Activated CD4-positive, alpha-beta memory T cell treated with anti-CD3 and anti-CD28 coated beads for 36 hours (primary cell): ENCODE results near the gene ME2. TPM values are rescaled to one million over a fixed set of nuclear protein-coding genes. Genes with fewer than 3 reads are reported as not detected.
"Not testable (repeated sequence)": the region's sequence is repeated elsewhere in the genome, so short reads cannot be mapped to it uniquely, and the experiment has no call there.

Experiments used
- CTCF ChIA-PET: fragments of 350-600 bp; sonication (Branson Sonifier 250); formaldehyde crosslinking; loops from one replicate; lab custom pipeline; 2021; ENCODE audit warnings: antibody characterized with exemption, inconsistent platforms; lab: Charles Lee
- POLR2A ChIA-PET: fragments of 350-600 bp; sonication (Branson Sonifier 250); formaldehyde crosslinking; loops from one replicate; lab custom pipeline; 2021; ENCODE audit warnings: antibody characterized with exemption; lab: Charles Lee
- DNase-seq: peaks from one replicate; pipeline ENCODE4 v3.0.0-alpha.2; 2020
- H3K27ac Mint-ChIP-seq: one replicate; pipeline ENCODE4 v1.8.0; 2021; ENCODE audit warnings: mixed read lengths
- H3K27me3 Mint-ChIP-seq: one replicate; pipeline ENCODE4 v1.8.0; 2021; ENCODE audit warnings: mixed read lengths
- H3K36me3 Mint-ChIP-seq: one replicate; pipeline ENCODE4 v1.8.0; 2021; ENCODE audit warnings: mixed read lengths
- H3K4me1 Mint-ChIP-seq: one replicate; pipeline ENCODE4 v1.8.0; 2021; ENCODE audit warnings: low read depth, mixed read lengths
- H3K4me3 Mint-ChIP-seq: one replicate; pipeline ENCODE4 v1.8.0; 2021; ENCODE audit warnings: mild to moderate bottlenecking, mixed read lengths
- H3K9me3 Mint-ChIP-seq: one replicate; pipeline ENCODE4 v1.8.0; 2021; ENCODE audit warnings: mixed read lengths
- intact Hi-C: fragments of 100-400 bp; cut with micrococcal nuclease; formaldehyde crosslinking; loops from one replicate; pipeline ENCODE4 v1.15.1; 2023
- total RNA-seq, 2 experiments: library from RNA; stranded (reverse); gene quantifications; one replicate each; pipeline ENCODE4 v1.2.3, GENCODE V29; 2021

ME2 gene
- total RNA-seq, 2 experiments from 2014 or later: 111 to 115 TPM

- no peaks in the 10 kb centered on the region for H3K36me3 Mint-ChIP-seq
- H3K4me3 Mint-ChIP-seq: no peak overlapping the region
- peaks cover 3% of the 10 kb centered on the region for H3K27me3 Mint-ChIP-seq
- ChIA-PET POLR2A (no interaction called here), CTCF (no interaction called here)
- no peak for DNase-seq
- H3K9me3 Mint-ChIP-seq: no peaks in the 10 kb centered on the region
- intact Hi-C loops: no loop called here
- H3K27ac Mint-ChIP-seq: no peak overlapping the region
- H3K4me1 Mint-ChIP-seq: no peaks in the 10 kb centered on the region
Observed at GRCh38 chr18:50848061-50848551, 30.8 kb upstream of the ME2 start.

GRCh38 chr18:50848991-50849390 lies 29.9 kb upstream of the ME2 start:
- peaks cover 3% of the 10 kb centered on the region for H3K9me3 Mint-ChIP-seq
- intact Hi-C loops: no loop called here
- DNase-seq: no peak
- no peaks in the 10 kb centered on the region for H3K4me1 Mint-ChIP-seq
- no peaks in the 10 kb centered on the region for H3K36me3 Mint-ChIP-seq
- no peak overlapping the region for H3K4me3 Mint-ChIP-seq
- H3K27me3 Mint-ChIP-seq: peaks cover 3% of the 10 kb centered on the region
- CTCF ChIA-PET: no interaction called here
- no peak overlapping the region for H3K27ac Mint-ChIP-seq
- POLR2A ChIA-PET: no interaction called here

- H3K4me3 Mint-ChIP-seq: no peak overlapping the region
- no peaks in the 10 kb centered on the region for H3K4me1 Mint-ChIP-seq
- peaks cover 7% of the 10 kb centered on the region for H3K9me3 Mint-ChIP-seq
- DNase-seq: no peak
- POLR2A ChIA-PET: no interaction called here
- CTCF ChIA-PET: no interaction called here
- intact Hi-C loops: no loop called here
- no peak overlapping the region for H3K27ac Mint-ChIP-seq
- peaks cover 3% of the 10 kb centered on the region for H3K27me3 Mint-ChIP-seq
- H3K36me3 Mint-ChIP-seq: no peaks in the 10 kb centered on the region
Observed at GRCh38 chr18:50849419-50849821, 29.5 kb upstream of the ME2 start.

- no peak overlapping the region for H3K27ac Mint-ChIP-seq
- no peaks in the 10 kb centered on the region for H3K36me3 Mint-ChIP-seq
- H3K4me1 Mint-ChIP-seq: no peaks in the 10 kb centered on the region
- CTCF ChIA-PET: no interaction called here
- peaks cover 3% of the 10 kb centered on the region for H3K27me3 Mint-ChIP-seq
- H3K9me3 Mint-ChIP-seq: peaks cover 9% of the 10 kb centered on the region
- DNase-seq: no peak
- no peak overlapping the region for H3K4me3 Mint-ChIP-seq
- intact Hi-C loops: no loop called here
- POLR2A ChIA-PET: no interaction called here
Observed at GRCh38 chr18:50850307-50851065, 28.4 kb upstream of the ME2 start.

- Mint-ChIP-seq H3K9me3 (peaks cover 9% of the 10 kb centered on the region), H3K36me3 (no peaks in the 10 kb centered on the region), H3K27ac (no peak overlapping the region), H3K27me3 (peaks cover 3% of the 10 kb centered on the region), H3K4me3 (no peak overlapping the region), H3K4me1 (no peaks in the 10 kb centered on the region)
- ChIA-PET CTCF (no interaction called here), POLR2A (no interaction called here)
- no peak for DNase-seq
- intact Hi-C loops: no loop called here
Observed at GRCh38 chr18:50853863-50854271, 25.1 kb upstream of the ME2 start.

- peaks cover 9% of the 10 kb centered on the region for H3K9me3 Mint-ChIP-seq
- peaks cover 3% of the 10 kb centered on the region for H3K27me3 Mint-ChIP-seq
Observed at GRCh38 chr18:50855976-50856757, 22.8 kb upstream of the ME2 start.

GRCh38 chr18:50857166-50857565 lies 21.8 kb upstream of the ME2 start:
- H3K36me3 Mint-ChIP-seq, H3K4me1 Mint-ChIP-seq, DNase-seq, H3K27me3 Mint-ChIP-seq, H3K9me3 Mint-ChIP-seq, intact Hi-C loops, H3K27ac Mint-ChIP-seq, H3K4me3 Mint-ChIP-seq, POLR2A ChIA-PET: not testable (repeated sequence)
- CTCF ChIA-PET: interaction anchor here (0.9 to 2.6 kb wide), 2 partner anchors 22 to 194 kb away, joined by 4 to 6 read pairs; no protein-coding TSS in a partner anchor

More at GRCh38 chr18:50855976-50856757, 22.8 kb upstream of the ME2 start:
- no peaks in the 10 kb centered on the region for H3K36me3 Mint-ChIP-seq
- intact Hi-C loops: no loop called here
- ChIA-PET CTCF (interaction anchor here (0.9 to 2.6 kb wide), 2 partner anchors 21 to 195 kb away, joined by 4 to 6 read pairs; no protein-coding TSS in a partner anchor), POLR2A (no interaction called here)
- DNase-seq: no peak
- no peak overlapping the region for H3K4me3 Mint-ChIP-seq
- H3K27ac Mint-ChIP-seq: no peak overlapping the region
- H3K4me1 Mint-ChIP-seq: no peaks in the 10 kb centered on the region

- H3K4me1 Mint-ChIP-seq: no peaks in the 10 kb centered on the region
- H3K27me3 Mint-ChIP-seq: peaks cover 6% of the 10 kb centered on the region
- CTCF ChIA-PET: interaction anchor here (2.6 kb wide), 1 partner anchor 193 kb away, joined by 6 read pairs; no protein-coding TSS in a partner anchor
- POLR2A ChIA-PET: no interaction called here
- H3K9me3 Mint-ChIP-seq: peaks cover 9% of the 10 kb centered on the region
- H3K27ac Mint-ChIP-seq: no peak overlapping the region
- H3K36me3 Mint-ChIP-seq: no peaks in the 10 kb centered on the region
- H3K4me3 Mint-ChIP-seq: no peak overlapping the region
- intact Hi-C loops: no loop called here
- DNase-seq: no peak
Observed at GRCh38 chr18:50857694-50858093, 21.2 kb upstream of the ME2 start.

- no peak overlapping the region for H3K27ac Mint-ChIP-seq
- intact Hi-C loops: no loop called here
- no peaks in the 10 kb centered on the region for H3K36me3 Mint-ChIP-seq
- no peak for DNase-seq
- no peaks in the 10 kb centered on the region for H3K4me1 Mint-ChIP-seq
- H3K9me3 Mint-ChIP-seq: no peaks in the 10 kb centered on the region
- H3K4me3 Mint-ChIP-seq: no peak overlapping the region
- POLR2A ChIA-PET: no interaction called here
- H3K27me3 Mint-ChIP-seq: peaks cover 4% of the 10 kb centered on the region
- CTCF ChIA-PET: interaction anchor here (1.6 kb wide), 1 partner anchor 39 kb away, joined by 5 read pairs; no protein-coding TSS in a partner anchor
Observed at GRCh38 chr18:50859793-50860555, 18.9 kb upstream of the ME2 start.

GRCh38 chr18:50861617-50862016 lies 17.3 kb upstream of the ME2 start:
- no peak overlapping the region for H3K27ac Mint-ChIP-seq
- H3K9me3 Mint-ChIP-seq: no peaks in the 10 kb centered on the region
- peaks cover 4% of the 10 kb centered on the region for H3K27me3 Mint-ChIP-seq
- intact Hi-C loops: no loop called here
- POLR2A ChIA-PET: interaction anchor here (1.1 kb wide), 1 partner anchor 17 kb away, joined by 3 read pairs; the partner anchor contains the start of gene ME2
- CTCF ChIA-PET: no interaction called here
- H3K36me3 Mint-ChIP-seq: no peaks in the 10 kb centered on the region
- no peak for DNase-seq
- no peak overlapping the region for H3K4me3 Mint-ChIP-seq
- H3K4me1 Mint-ChIP-seq: no peaks in the 10 kb centered on the region

GRCh38 chr18:50862401-50862800 lies 16.5 kb upstream of the ME2 start:
- DNase-seq: no peak
- Mint-ChIP-seq H3K27me3 (peaks cover 4% of the 10 kb centered on the region), H3K4me1 (no peaks in the 10 kb centered on the region), H3K36me3 (no peaks in the 10 kb centered on the region), H3K9me3 (no peaks in the 10 kb centered on the region), H3K4me3 (no peak overlapping the region), H3K27ac (no peak overlapping the region)
- intact Hi-C loops: no loop called here
- ChIA-PET CTCF (no interaction called here), POLR2A (interaction anchor here (1.1 kb wide), 1 partner anchor 16 kb away, joined by 3 read pairs; the partner anchor contains the start of gene ME2)
